OCI-LY1 (cell line): Measurements from ENCODE around the gene ZNF536.

Experiments
- H2AFZ ChIP-seq: fragments of 200-600 bp; sonication (generic), shearing (Covaris generic); 2 replicates; pipeline ENCODE4 v1.6.0; 2014; ENCODE audit warnings: antibody characterized with exemption, mild to moderate bottlenecking, low read length
- H3F3A ChIP-seq: fragments of 200-600 bp; sonication (generic), shearing (Covaris generic); 2 replicates; pipeline ENCODE4 v1.6.0; 2014; ENCODE audit warnings: mild to moderate bottlenecking, antibody characterized with exemption, low read length, moderate library complexity; ENCODE audit not compliant: insufficient read depth
- H3K27ac ChIP-seq: fragments of 200-600 bp; sonication (generic); 2 replicates; pipeline ENCODE4 v1.5.1; 2014; ENCODE audit warnings: low read length, mixed run types, mild to moderate bottlenecking, low read depth; ENCODE audit not compliant: poor library complexity, severe bottlenecking
- H3K27me3 ChIP-seq: fragments of 200-600 bp; sonication (generic); 2 replicates; pipeline ENCODE4 v1.6.0; 2014; ENCODE audit warnings: antibody characterized with exemption, mild to moderate bottlenecking, low read length, moderate library complexity; ENCODE audit not compliant: insufficient read depth
- H3K36me3 ChIP-seq: fragments of 200-600 bp; sonication (generic); 2 replicates; pipeline ENCODE4 v1.6.1; 2014; ENCODE audit warnings: mild to moderate bottlenecking, antibody characterized with exemption, low read length, moderate library complexity, mixed read lengths; ENCODE audit not compliant: insufficient read depth
- H3K4me1 ChIP-seq: fragments of 200-600 bp; sonication (generic); 2 replicates; pipeline ENCODE4 v1.5.1; 2014; ENCODE audit warnings: mild to moderate bottlenecking, low read length, moderate library complexity; ENCODE audit not compliant: insufficient read depth, severe bottlenecking
- H3K4me2 ChIP-seq: fragments of 200-600 bp; sonication (generic), shearing (Covaris generic); 2 replicates; pipeline ENCODE4 v1.6.1; 2014; ENCODE audit warnings: low read length
- H3K4me3 ChIP-seq: fragments of 200-600 bp; sonication (generic); 2 replicates; pipeline ENCODE4 v1.5.1; 2014; ENCODE audit warnings: low read length, low read depth, mild to moderate bottlenecking, mixed read lengths; ENCODE audit not compliant: poor library complexity, severe bottlenecking
- H3K79me2 ChIP-seq: fragments of 200-600 bp; shearing (Covaris generic); 2 replicates; pipeline ENCODE4 v1.6.1; 2016; ENCODE audit warnings: mixed run types, low read length, mixed read lengths; ENCODE audit not compliant: insufficient read depth
- H3K9ac ChIP-seq: fragments of 200-600 bp; sonication (generic), shearing (Covaris generic); 2 replicates; pipeline ENCODE4 v1.6.1; 2014; ENCODE audit warnings: mild to moderate bottlenecking, low read length, mixed read lengths
- H3K9me2 ChIP-seq: fragments of 200-600 bp; sonication (generic), shearing (Covaris generic); 2 replicates; pipeline ENCODE4 v1.6.1; 2014; ENCODE audit warnings: low read depth, mild to moderate bottlenecking, low read length, mixed read lengths
- H3K9me3 ChIP-seq: fragments of 200-600 bp; shearing (Covaris generic); 2 replicates; pipeline ENCODE4 v1.6.1; 2014; ENCODE audit warnings: low read length, mixed read lengths
- H4K20me1 ChIP-seq: fragments of 200-600 bp; sonication (generic), shearing (Covaris generic); 2 replicates; pipeline ENCODE4 v1.6.0; 2016; ENCODE audit warnings: mild to moderate bottlenecking, low read length; ENCODE audit not compliant: insufficient read depth
- CTCF ChIP-seq: fragments of 200-600 bp; sonication (generic), shearing (Covaris generic); IDR thresholded peaks from 2 replicates; pipeline ENCODE4 v1.5.1; 2017; ENCODE audit warnings: mild to moderate bottlenecking, antibody characterized with exemption, low read length, moderate library complexity, mixed read lengths
- EZH2 ChIP-seq: fragments of 200-600 bp; sonication (generic), shearing (Covaris generic); IDR thresholded peaks from 2 replicates; pipeline ENCODE4 v1.8.0; 2017; ENCODE audit warnings: borderline replicate concordance, mixed run types, mild to moderate bottlenecking, antibody characterized with exemption, low read length, moderate library complexity, mixed read lengths

ZNF536 gene

DNA sequence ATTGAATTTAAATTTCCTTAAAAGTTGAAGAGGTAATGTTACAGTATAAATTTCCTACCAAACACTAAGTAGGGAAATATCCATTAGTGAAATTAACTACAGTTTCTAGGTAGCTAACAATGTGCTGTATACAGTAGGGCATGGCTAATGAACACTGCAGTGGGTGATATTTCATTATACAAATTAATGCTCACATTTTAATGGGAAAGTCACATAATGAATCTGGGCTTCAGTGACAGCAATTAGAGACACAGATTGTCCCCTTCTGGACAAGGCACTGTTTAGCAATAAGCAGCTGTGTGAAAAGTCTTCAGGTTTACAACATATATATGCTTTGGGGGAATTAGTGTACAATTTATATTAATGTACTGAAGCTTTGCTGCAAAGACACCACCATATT lies 169.4 kb downstream of the ZNF536 start:
- Histone ChIP-seq H3F3A (no peaks in the 10 kb centered on the region), H3K9me2 (no peaks in the 10 kb centered on the region), H3K4me3 (no peak overlapping the region), H2AFZ (no peak overlapping the region), H3K79me2 (no peaks in the 10 kb centered on the region), H3K4me2 (no peak overlapping the region), H3K9ac (no peak overlapping the region), H3K27ac (no peak overlapping the region), H3K9me3 (no peaks in the 10 kb centered on the region), H3K36me3 (no peaks in the 10 kb centered on the region), H3K27me3 (no peaks in the 10 kb centered on the region), H3K4me1 (no peaks in the 10 kb centered on the region), H4K20me1 (no peaks in the 10 kb centered on the region)
- TF ChIP-seq EZH2 (no peak), CTCF (no peak)

DNA sequence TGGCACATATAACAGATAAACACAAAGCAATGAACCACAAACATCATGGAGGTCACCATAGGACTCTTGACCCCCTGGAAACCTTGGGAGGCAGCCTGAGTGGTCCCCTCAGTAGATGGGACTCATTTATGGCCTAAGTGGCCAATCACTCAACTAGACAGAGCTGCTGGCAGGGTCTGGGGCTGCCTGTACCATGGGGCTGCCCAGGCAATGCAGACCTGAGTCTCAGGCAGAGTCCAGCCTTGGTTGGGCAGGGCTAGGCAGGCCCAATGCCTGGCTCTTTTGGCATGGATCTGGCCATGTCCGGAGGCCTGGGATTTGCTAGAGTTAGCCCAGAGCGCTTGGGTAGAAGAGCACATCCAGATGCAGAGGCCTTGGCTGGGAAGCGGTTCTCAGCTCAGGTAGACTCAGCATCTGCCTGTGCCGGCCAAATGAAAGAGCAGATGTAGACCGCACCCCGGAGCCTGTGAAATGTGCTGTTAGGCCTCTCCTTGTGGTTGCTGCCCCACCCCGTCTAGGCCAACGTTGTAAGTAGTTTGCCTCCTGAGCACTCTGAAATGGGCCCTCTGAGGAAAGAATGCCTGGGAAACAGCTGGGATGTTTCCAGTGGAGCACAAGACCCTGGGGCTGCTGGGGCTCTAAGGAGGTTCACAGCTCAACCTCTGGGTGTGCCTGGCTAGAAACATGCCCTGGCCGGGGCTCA lies 171.2 kb downstream of the ZNF536 start:
- no peaks in the 10 kb centered on the region for H3F3A ChIP-seq
- TF ChIP-seq CTCF (no peak), EZH2 (no peak)
- no peaks in the 10 kb centered on the region for H3K9me3 ChIP-seq
- H3K27me3 ChIP-seq, result no peaks in the 10 kb centered on the region
- H3K9ac ChIP-seq, result no peak overlapping the region
- H3K4me3 ChIP-seq, result no peak overlapping the region
- H3K27ac ChIP-seq, result no peak overlapping the region
- no peaks in the 10 kb centered on the region for H3K79me2 ChIP-seq
- H2AFZ ChIP-seq, result no peak overlapping the region
- no peaks in the 10 kb centered on the region for H4K20me1 ChIP-seq
- H3K4me1 ChIP-seq, result no peaks in the 10 kb centered on the region
- no peak overlapping the region for H3K4me2 ChIP-seq
- no peaks in the 10 kb centered on the region for H3K36me3 ChIP-seq
- no peaks in the 10 kb centered on the region for H3K9me2 ChIP-seq

DNA sequence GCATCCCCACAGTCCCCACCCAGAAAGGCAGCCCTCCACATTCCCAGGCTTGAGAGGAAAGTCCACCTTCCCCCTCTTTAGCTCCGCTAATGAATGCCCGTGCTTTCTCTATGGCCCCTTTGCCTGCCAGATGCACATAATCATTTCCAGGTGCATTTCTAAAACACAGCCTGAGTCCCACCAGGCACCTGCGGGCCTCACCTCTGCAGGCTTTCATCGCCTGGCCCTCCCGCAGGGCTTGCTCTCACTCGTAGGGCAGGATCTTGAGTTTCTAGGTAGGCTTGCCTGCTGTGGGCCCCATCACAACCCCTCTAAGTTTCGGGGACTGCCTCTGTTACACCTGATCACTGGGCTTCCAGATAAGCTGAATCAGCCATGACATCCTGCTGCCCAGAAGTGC lies 173.6 kb downstream of the ZNF536 start:
- Histone ChIP-seq H2AFZ (no peak overlapping the region), H3K9me3 (no peaks in the 10 kb centered on the region), H3K36me3 (no peaks in the 10 kb centered on the region), H3K9me2 (no peaks in the 10 kb centered on the region), H3K4me2 (no peak overlapping the region), H3K9ac (no peak overlapping the region), H3K4me3 (no peak overlapping the region), H3K79me2 (no peaks in the 10 kb centered on the region), H3K4me1 (no peaks in the 10 kb centered on the region), H3K27me3 (no peaks in the 10 kb centered on the region), H3F3A (no peaks in the 10 kb centered on the region), H3K27ac (no peak overlapping the region), H4K20me1 (no peaks in the 10 kb centered on the region)
- TF ChIP-seq EZH2, result no peak
- TF ChIP-seq CTCF, result no peak
